HL-60 (cell line): Measurements from ENCODE around the gene STXBP5.

Experiments used
- DNase-seq, 2 experiments: peaks; one replicate each; pipeline ENCODE4 v3.0.0-alpha.2; 2010 to 2020; ENCODE audit warnings: low read depth in 1 of 2, low spot score in 1 of 2
- H3K27ac ChIP-seq: fragments of 250-450 bp; sonication (Bioruptor Pico); replicated peaks from 2 replicates; pipeline ENCODE4 v1.5.1; 2020; ENCODE audit warnings: mild to moderate bottlenecking, moderate library complexity
- H3K27me3 ChIP-seq: fragments of 250-450 bp; sonication (Bioruptor Pico); 2 replicates; pipeline ENCODE4 v1.5.1; 2021; ENCODE audit warnings: mild to moderate bottlenecking, moderate library complexity; ENCODE audit not compliant: insufficient read depth, poor library complexity, severe bottlenecking
- H3K4me3 ChIP-seq: replicated peaks from 2 replicates; pipeline ENCODE4 v1.5.1; 2011; ENCODE audit warnings: mild to moderate bottlenecking, control low read depth, low read length; ENCODE audit not compliant: insufficient read depth
- CTCF ChIP-seq: IDR thresholded peaks from one replicate; pipeline ENCODE4 v1.5.1; 2011; ENCODE audit warnings: low read length, control low read depth, inconsistent platforms; ENCODE audit not compliant: insufficient read depth
- GABPA ChIP-seq: IDR thresholded peaks from 2 replicates; pipeline ENCODE4 v1.6.1; 2012; ENCODE audit warnings: low read depth
- POLR2AphosphoS5 ChIP-seq: IDR thresholded peaks from 2 replicates; pipeline ENCODE4 v1.6.1; 2012; ENCODE audit warnings: low read depth
- REST ChIP-seq: IDR thresholded peaks from 2 replicates; pipeline ENCODE4 v1.6.1; 2012; ENCODE audit warnings: low read depth; ENCODE audit not compliant: insufficient replicate concordance
- SPI1 ChIP-seq: IDR thresholded peaks from 2 replicates; pipeline ENCODE4 v1.6.1; 2012; ENCODE audit warnings: low read depth, mild to moderate bottlenecking, borderline replicate concordance

The STXBP5 gene

GRCh38 chr6:147361311-147361981 lies 157.2 kb downstream of the STXBP5 start:
- no peak for DNase-seq
- Histone ChIP-seq H3K4me3 (no peak overlapping the region), H3K27me3 (no peaks in the 10 kb centered on the region), H3K27ac (no peak overlapping the region)
- TF ChIP-seq REST (no peak), POLR2AphosphoS5 (no peak), SPI1 (no peak), GABPA (no peak), CTCF (no peak)

GRCh38 chr6:147366290-147366689 lies 162.1 kb downstream of the STXBP5 start:
- Histone ChIP-seq H3K27ac (no peak overlapping the region), H3K27me3 (no peaks in the 10 kb centered on the region), H3K4me3 (no peak overlapping the region)
- no peak for DNase-seq
- TF ChIP-seq GABPA (no peak), CTCF (no peak), REST (no peak), POLR2AphosphoS5 (no peak)

- DNase-seq, result no peak
- no peak for TF ChIP-seq REST
- no peak for TF ChIP-seq POLR2AphosphoS5
- no peak for TF ChIP-seq SPI1
- TF ChIP-seq GABPA, result no peak
- TF ChIP-seq CTCF, result no peak
- Histone ChIP-seq H3K27me3 (no peaks in the 10 kb centered on the region), H3K27ac (no peak overlapping the region), H3K4me3 (no peak overlapping the region)
Measured at GRCh38 chr6:147371325-147371724, 167.1 kb downstream of the STXBP5 start.
